ENCODE measurements around the gene EPN2.
A peak's percentile ranks its signal among the peaks of the same experiment; 100 is the strongest.

Gene EPN2

GRCh38 chr17:19369846-19370492 lies 132.8 kb downstream of the EPN2 start:
- intact Hi-C loops (cut with DNase I) = loop anchor here (10.0 kb wide), 1 partner anchor 275 kb away; the partner anchor contains the start of gene ALDH3A2
- no peak for DNase-seq

GRCh38 chr17:19370493-19370960 lies 133.4 kb downstream of the EPN2 start:
- intact Hi-C loops (cut with DNase I) = no loop called here
- DNase-seq = no peak

GRCh38 chr17:19371259-19372010 lies 134.3 kb downstream of the EPN2 start:
- intact Hi-C loops (cut with DNase I) = no loop called here
- DNase-seq = no peak

- no peak for DNase-seq
- intact Hi-C loops (cut with DNase I) = no loop called here
Observed at GRCh38 chr17:19372011-19372370, 134.8 kb downstream of the EPN2 start.

- intact Hi-C loops (cut with DNase I) = no loop called here
- no peak for DNase-seq
Observed at GRCh38 chr17:19372439-19372838, 135.3 kb downstream of the EPN2 start.

- intact Hi-C loops (cut with DNase I) = no loop called here
- DNase-seq = no peak
Observed at GRCh38 chr17:19372866-19373504, 135.8 kb downstream of the EPN2 start.

GRCh38 chr17:19374136-19374535 lies 137.0 kb downstream of the EPN2 start:
- DNase-seq = no peak

GRCh38 chr17:19375732-19376131 lies 138.6 kb downstream of the EPN2 start:
- no peak for DNase-seq
- intact Hi-C loops (cut with DNase I) = no loop called here

More at GRCh38 chr17:19374136-19374535, 137.0 kb downstream of the EPN2 start:
- intact Hi-C loops (cut with DNase I) = no loop called here

- no peak for DNase-seq
- intact Hi-C loops (cut with DNase I) = no loop called here
Observed at GRCh38 chr17:19376811-19377210, 139.6 kb downstream of the EPN2 start.

GRCh38 chr17:19377602-19378415 lies 140.6 kb downstream of the EPN2 start:
- intact Hi-C loops (cut with DNase I) = no loop called here
- DNase-seq = peak; percentile 97 to 100 (median 99)

- DNase-seq = peak in 2 of 10 donors; percentile 73 to 85
- intact Hi-C loops (cut with DNase I) = no loop called here
Observed at GRCh38 chr17:19378416-19379360, 141.5 kb downstream of the EPN2 start, which contains the start of gene MAPK7. Gene MAPK7 (plus strand): TSS chr17:19378498. CDS start chr17:19378901, 403 bp downstream.

GRCh38 chr17:19379361-19380065 lies 142.3 kb downstream of the EPN2 start:
- intact Hi-C loops (cut with DNase I) = no loop called here
- DNase-seq = no peak

- peak in 2 of 10 donors; percentile 73 to 78 for DNase-seq
- intact Hi-C loops (cut with DNase I) = no loop called here
Observed at GRCh38 chr17:19380481-19381301, 143.5 kb downstream of the EPN2 start.

GRCh38 chr17:19381361-19381740 lies 144.2 kb downstream of the EPN2 start:
- intact Hi-C loops (cut with DNase I) = no loop called here
- DNase-seq = peak in 1 of 10 donors; percentile 73

GRCh38 chr17:19381741-19382444 lies 144.7 kb downstream of the EPN2 start:
- intact Hi-C loops (cut with DNase I) = no loop called here
- peak in 3 of 10 donors; percentile 61 to 83 (median 72) for DNase-seq

- DNase-seq = peak in 3 of 10 donors; percentile 28 to 59 (median 38)
- intact Hi-C loops (cut with DNase I) = no loop called here
Observed at GRCh38 chr17:19382531-19383444, 145.6 kb downstream of the EPN2 start.

All from posterior cingulate gyrus (tissue), 11 donors.